Karpas-422 (cell line): ENCODE results near the gene RELT. TPM values are rescaled to one million over a fixed set of nuclear protein-coding genes. Genes with fewer than 3 reads are reported as not detected.

ENCODE experiments used
- DNase-seq: peaks from one replicate; pipeline ENCODE4 v3.0.0-alpha.2; 2015
- H2AFZ ChIP-seq: fragments of 200-600 bp; sonication (generic); 2 replicates; pipeline ENCODE4 v1.6.1; 2014; ENCODE audit warnings: antibody characterized with exemption, low read length, mixed read lengths
- H3K27ac ChIP-seq: fragments of 200-600 bp; sonication (generic); 2 replicates; pipeline ENCODE4 v1.5.1; 2014; ENCODE audit warnings: mild to moderate bottlenecking, low read length, moderate library complexity
- H3K27me3 ChIP-seq: fragments of 200-600 bp; sonication (generic); 2 replicates; pipeline ENCODE4 v1.6.1; 2014; ENCODE audit warnings: low read length, mixed read lengths
- H3K36me3 ChIP-seq: fragments of 200-600 bp; sonication (generic); 2 replicates; pipeline ENCODE4 v1.6.1; 2014; ENCODE audit warnings: low read length, mixed read lengths; ENCODE audit not compliant: insufficient read depth
- H3K4me1 ChIP-seq: fragments of 200-600 bp; sonication (generic); 2 replicates; pipeline ENCODE4 v1.6.1; 2014; ENCODE audit warnings: mild to moderate bottlenecking, low read length, mixed read lengths
- H3K4me2 ChIP-seq: fragments of 200-600 bp; sonication (generic); 2 replicates; pipeline ENCODE4 v1.6.1; 2014; ENCODE audit warnings: low read length, low read depth, mild to moderate bottlenecking; ENCODE audit not compliant: poor library complexity, severe bottlenecking
- H3K4me3 ChIP-seq: fragments of 200-600 bp; sonication (generic); 2 replicates; pipeline ENCODE4 v1.5.1; 2014; ENCODE audit warnings: mild to moderate bottlenecking, antibody characterized with exemption, low read length, mixed read lengths
- H3K79me2 ChIP-seq: fragments of 200-600 bp; sonication (generic); 2 replicates; pipeline ENCODE4 v1.6.1; 2014; ENCODE audit warnings: mild to moderate bottlenecking, low read length, mixed read lengths
- H3K9ac ChIP-seq: fragments of 200-600 bp; sonication (generic); 2 replicates; pipeline ENCODE4 v1.6.0; 2014; ENCODE audit warnings: low read length
- H3K9me2 ChIP-seq: fragments of 200-600 bp; sonication (generic), shearing (Covaris generic); replicated peaks from 2 replicates; pipeline ENCODE4 v1.6.0; 2014; ENCODE audit warnings: mild to moderate bottlenecking, low read length, moderate library complexity; ENCODE audit not compliant: insufficient read depth
- H3K9me3 ChIP-seq: fragments of 300-700, 200-600 bp; sonication (generic); 2 replicates; pipeline ENCODE4 v1.6.1; 2014; ENCODE audit warnings: low read length, mixed read lengths
- H4K20me1 ChIP-seq: fragments of 200-600 bp; sonication (generic); 2 replicates; pipeline ENCODE4 v1.6.1; 2014; ENCODE audit warnings: mild to moderate bottlenecking, antibody characterized with exemption, low read length, low read depth; ENCODE audit not compliant: insufficient read depth
- total RNA-seq: library from RNA; depleted of rRNA; stranded (reverse); fragments of >200 nt; shearing (Covaris generic); gene quantifications from 2 replicates; pipeline ENCODE4 v1.2.3, GENCODE V29; 2014; ENCODE audit warnings: low replicate concordance

Gene RELT
- total RNA-seq, 1 experiment from 2014 or later = 21.7 TPM

DNA sequence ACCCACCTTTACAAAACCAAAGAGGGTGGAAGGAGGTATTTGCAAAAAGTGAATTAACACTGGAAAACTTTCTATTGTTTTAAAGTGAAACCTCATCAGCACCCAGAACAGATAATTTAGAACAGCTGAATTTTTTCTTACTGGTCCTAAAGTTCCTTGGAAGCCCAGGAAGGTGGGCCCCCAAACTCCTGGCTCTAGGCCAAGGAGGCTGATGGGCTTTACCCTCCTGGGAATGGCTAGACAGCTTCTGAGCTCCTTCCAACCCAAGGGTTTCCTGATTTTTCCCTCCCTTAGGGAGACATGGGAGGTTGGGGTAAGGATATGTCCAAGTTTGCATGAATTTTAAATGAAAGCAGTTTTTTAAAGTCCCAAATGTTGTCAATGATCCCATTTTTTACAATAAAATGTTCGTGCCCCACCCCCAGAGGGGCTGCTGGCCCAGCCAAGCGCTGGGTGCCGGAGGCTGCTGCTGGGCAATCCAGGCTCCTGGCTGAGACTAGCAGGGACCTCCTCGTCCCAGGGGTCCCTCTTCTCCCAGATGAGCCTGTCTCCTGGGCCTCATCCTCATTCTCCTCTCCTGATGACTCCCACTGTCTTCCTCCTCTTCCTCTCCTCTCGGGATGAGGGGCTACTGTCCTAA lies 28.4 kb downstream of the RELT start:
- Histone ChIP-seq H4K20me1 (no peaks in the 10 kb centered on the region), H3K4me1 (no peaks in the 10 kb centered on the region), H3K27ac (no peak overlapping the region), H3K9me2 (no peaks in the 10 kb centered on the region), H2AFZ (no peak overlapping the region), H3K4me2 (no peak overlapping the region), H3K36me3 (peaks cover 25% of the 10 kb centered on the region), H3K9me3 (no peaks in the 10 kb centered on the region), H3K27me3 (no peaks in the 10 kb centered on the region), H3K4me3 (no peak overlapping the region), H3K9ac (no peak overlapping the region), H3K79me2 (no peaks in the 10 kb centered on the region)
- no peak for DNase-seq

- peaks cover 24% of the 10 kb centered on the region for H3K36me3 ChIP-seq
- no peaks in the 10 kb centered on the region for H4K20me1 ChIP-seq
- no peak overlapping the region for H3K4me3 ChIP-seq
- no peak overlapping the region for H3K27ac ChIP-seq
- H3K4me2 ChIP-seq = no peak overlapping the region
- no peaks in the 10 kb centered on the region for H3K4me1 ChIP-seq
- DNase-seq = no peak
- H3K9ac ChIP-seq = no peak overlapping the region
- no peaks in the 10 kb centered on the region for H3K9me3 ChIP-seq
- no peak overlapping the region for H2AFZ ChIP-seq
- H3K79me2 ChIP-seq = no peaks in the 10 kb centered on the region
- no peaks in the 10 kb centered on the region for H3K27me3 ChIP-seq
- no peaks in the 10 kb centered on the region for H3K9me2 ChIP-seq
Observed at GRCh38 chr11:73405146-73405510, 28.9 kb downstream of the RELT start.

- Histone ChIP-seq H4K20me1 (no peaks in the 10 kb centered on the region), H3K9ac (no peak overlapping the region), H3K27me3 (no peaks in the 10 kb centered on the region), H3K79me2 (no peaks in the 10 kb centered on the region), H3K9me2 (no peaks in the 10 kb centered on the region), H3K4me3 (no peak overlapping the region), H3K27ac (no peak overlapping the region), H2AFZ (no peak overlapping the region), H3K9me3 (no peaks in the 10 kb centered on the region), H3K4me2 (no peak overlapping the region), H3K4me1 (no peaks in the 10 kb centered on the region), H3K36me3 (peaks cover 19% of the 10 kb centered on the region)
- DNase-seq = no peak
Observed at GRCh38 chr11:73406131-73406530, 29.9 kb downstream of the RELT start.

- Histone ChIP-seq H3K27me3 (no peaks in the 10 kb centered on the region), H3K4me2 (no peak overlapping the region), H3K79me2 (no peaks in the 10 kb centered on the region), H2AFZ (no peak overlapping the region), H4K20me1 (no peaks in the 10 kb centered on the region), H3K4me1 (no peaks in the 10 kb centered on the region), H3K27ac (no peak overlapping the region), H3K9me2 (no peaks in the 10 kb centered on the region), H3K9me3 (no peaks in the 10 kb centered on the region), H3K36me3 (peaks cover 19% of the 10 kb centered on the region), H3K4me3 (no peak overlapping the region), H3K9ac (no peak overlapping the region)
- no peak for DNase-seq
Observed at GRCh38 chr11:73406619-73407018, 30.4 kb downstream of the RELT start.

- Histone ChIP-seq H3K27me3 (no peaks in the 10 kb centered on the region), H3K27ac (no peak overlapping the region), H3K9me2 (no peaks in the 10 kb centered on the region), H3K4me3 (no peak overlapping the region), H4K20me1 (no peaks in the 10 kb centered on the region), H3K36me3 (peaks cover 19% of the 10 kb centered on the region), H3K4me2 (no peak overlapping the region), H3K9ac (no peak overlapping the region), H2AFZ (no peak overlapping the region), H3K79me2 (no peaks in the 10 kb centered on the region), H3K4me1 (no peaks in the 10 kb centered on the region), H3K9me3 (no peaks in the 10 kb centered on the region)
- no peak for DNase-seq
Observed at GRCh38 chr11:73409431-73409830, 33.2 kb downstream of the RELT start.

DNA sequence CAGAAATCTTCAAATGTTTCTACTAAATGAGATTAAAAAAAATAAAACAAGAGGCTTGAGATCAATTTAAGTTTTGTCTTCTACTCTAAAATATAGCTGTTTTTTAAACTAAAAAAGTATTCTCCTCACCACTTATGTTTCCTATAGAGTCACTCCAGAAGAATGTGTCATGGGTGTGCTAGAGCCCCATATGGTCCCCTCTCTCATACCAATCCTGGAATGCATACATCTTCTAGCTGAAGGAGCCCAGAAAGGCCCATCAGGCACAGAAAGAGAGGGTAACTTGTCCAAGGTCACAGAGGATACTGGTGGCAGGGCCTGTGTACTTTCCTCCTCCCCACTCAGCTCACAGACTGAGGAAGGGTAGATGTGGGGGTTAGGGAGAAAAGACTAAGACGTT lies 34.4 kb downstream of the RELT start:
- H3K79me2 ChIP-seq = no peaks in the 10 kb centered on the region
- no peak overlapping the region for H2AFZ ChIP-seq
- H3K9me2 ChIP-seq = no peaks in the 10 kb centered on the region
- H4K20me1 ChIP-seq = no peaks in the 10 kb centered on the region
- no peaks in the 10 kb centered on the region for H3K27me3 ChIP-seq
- no peaks in the 10 kb centered on the region for H3K9me3 ChIP-seq
- no peak overlapping the region for H3K9ac ChIP-seq
- DNase-seq = no peak
- H3K27ac ChIP-seq = no peak overlapping the region
- no peaks in the 10 kb centered on the region for H3K4me1 ChIP-seq
- peaks cover 8% of the 10 kb centered on the region; the same call in 1 of the 2 replicates for H3K36me3 ChIP-seq
- H3K4me2 ChIP-seq = no peak overlapping the region
- H3K4me3 ChIP-seq = no peak overlapping the region

DNA sequence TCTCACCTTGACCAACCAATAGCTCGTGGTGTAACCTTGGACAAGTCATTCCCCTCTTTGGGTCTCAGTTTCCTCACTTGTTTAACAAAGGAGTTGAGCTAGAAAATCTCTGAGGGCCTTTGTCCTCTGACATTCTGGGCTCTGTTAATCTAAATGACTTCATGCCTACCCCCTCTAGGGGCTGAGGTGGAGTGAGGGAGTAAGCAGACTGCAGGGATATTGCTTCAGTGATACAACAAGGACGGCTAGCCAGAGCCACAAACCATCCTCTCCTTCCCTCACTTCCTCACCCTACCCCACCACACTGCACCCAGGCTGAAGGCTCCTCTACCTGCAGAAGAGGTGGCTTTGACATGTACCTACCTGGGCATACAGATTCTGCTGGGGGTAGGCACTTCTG lies 34.8 kb downstream of the RELT start:
- Histone ChIP-seq H3K9me3 (no peaks in the 10 kb centered on the region), H3K79me2 (no peaks in the 10 kb centered on the region), H3K9ac (no peak overlapping the region), H3K27ac (no peak overlapping the region), H3K36me3 (0 out of 2 replicates have a peak, but pooled peaks cover 7% of the 10 kb centered on the region), H3K4me1 (no peaks in the 10 kb centered on the region), H3K4me2 (no peak overlapping the region), H3K4me3 (no peak overlapping the region), H2AFZ (no peak overlapping the region), H3K27me3 (no peaks in the 10 kb centered on the region), H3K9me2 (no peaks in the 10 kb centered on the region), H4K20me1 (no peaks in the 10 kb centered on the region)
- DNase-seq = no peak

DNA sequence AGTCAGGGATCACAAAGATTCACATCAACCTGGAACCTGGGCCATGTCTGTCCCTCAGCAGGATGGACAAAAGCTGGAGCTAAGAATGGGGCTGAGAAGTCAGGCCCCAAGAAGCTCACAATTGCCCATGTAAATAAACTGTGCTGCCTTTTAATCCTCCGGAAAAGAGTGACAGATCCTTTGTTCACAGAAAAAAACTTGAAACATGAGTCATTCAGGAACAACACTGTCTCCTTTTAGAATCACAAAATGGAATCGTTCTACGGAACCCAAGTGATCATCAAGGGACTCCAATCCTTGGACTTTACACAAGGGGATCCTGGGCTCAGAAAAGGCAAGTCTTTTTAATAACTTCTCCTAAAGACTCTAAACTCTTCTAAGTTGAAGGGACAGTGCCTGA lies 36.1 kb downstream of the RELT start:
- Histone ChIP-seq H3K4me3 (no peak overlapping the region), H3K4me1 (no peaks in the 10 kb centered on the region), H3K36me3 (no peaks in the 10 kb centered on the region), H3K27me3 (no peaks in the 10 kb centered on the region), H3K27ac (no peak overlapping the region), H3K4me2 (no peak overlapping the region), H3K9me3 (no peaks in the 10 kb centered on the region), H2AFZ (no peak overlapping the region), H3K9me2 (no peaks in the 10 kb centered on the region), H3K79me2 (no peaks in the 10 kb centered on the region), H3K9ac (no peak overlapping the region), H4K20me1 (no peaks in the 10 kb centered on the region)
- DNase-seq = no peak

DNA sequence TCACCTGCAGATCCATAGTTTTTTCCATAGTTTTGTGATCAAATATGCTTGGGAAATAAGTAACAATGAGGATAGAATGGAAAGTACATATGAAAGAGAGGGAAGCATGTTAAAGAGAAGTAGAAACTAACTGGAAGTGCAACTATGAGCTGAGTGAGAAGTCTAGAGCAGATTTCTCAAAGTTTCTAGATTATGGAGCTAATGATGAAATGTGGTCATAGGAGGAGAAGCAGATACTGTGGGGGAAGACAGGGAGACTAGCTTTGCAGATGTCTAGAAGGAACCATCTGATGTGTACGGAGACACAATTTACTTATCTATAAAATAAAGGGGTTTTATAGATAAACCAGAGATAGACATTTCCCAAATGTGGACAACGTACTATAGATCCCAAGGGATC lies 37.1 kb downstream of the RELT start:
- H3K27me3 ChIP-seq = no peaks in the 10 kb centered on the region
- no peaks in the 10 kb centered on the region for H3K9me2 ChIP-seq
- H3K27ac ChIP-seq = no peak overlapping the region
- no peaks in the 10 kb centered on the region for H3K36me3 ChIP-seq
- no peak overlapping the region for H2AFZ ChIP-seq
- no peaks in the 10 kb centered on the region for H3K4me1 ChIP-seq
- no peak overlapping the region for H3K9ac ChIP-seq
- no peak overlapping the region for H3K4me3 ChIP-seq
- no peaks in the 10 kb centered on the region for H3K79me2 ChIP-seq
- H4K20me1 ChIP-seq = no peaks in the 10 kb centered on the region
- no peak for DNase-seq
- no peak overlapping the region for H3K4me2 ChIP-seq
- no peaks in the 10 kb centered on the region for H3K9me3 ChIP-seq
